Activated CD4-positive, alpha-beta T cell treated with anti-CD3 and anti-CD28 coated beads for 36 hours (primary cell): Measurements from ENCODE around the gene CTNS. TPM values are rescaled to one million over a fixed set of nuclear protein-coding genes. Genes with fewer than 3 reads are reported as not detected.

Experiments
- ATAC-seq: fragments of 200-7000 bp; cut with Tn5 transposase; one replicate; pipeline ENCODE4 v1.10.0; 2021; ENCODE audit warnings: mild to moderate bottlenecking, moderate library complexity
- CTCF ChIA-PET: fragments of 350-600 bp; sonication (Branson Sonifier 250); formaldehyde crosslinking; loops from one replicate; lab custom pipeline; 2021; ENCODE audit warnings: antibody characterized with exemption; lab: Charles Lee
- POLR2A ChIA-PET: fragments of 350-600 bp; sonication (Branson Sonifier 250); formaldehyde crosslinking; loops from one replicate; lab custom pipeline; 2021; ENCODE audit warnings: antibody characterized with exemption, inconsistent platforms; lab: Charles Lee
- DNase-seq: peaks from one replicate; pipeline ENCODE4 v3.0.0-alpha.2; 2020
- H3K27ac Mint-ChIP-seq: one replicate; pipeline ENCODE4 v1.8.0; 2021; ENCODE audit warnings: mixed read lengths
- H3K27me3 Mint-ChIP-seq: one replicate; pipeline ENCODE4 v1.8.0; 2021; ENCODE audit warnings: mixed read lengths
- H3K36me3 Mint-ChIP-seq: one replicate; pipeline ENCODE4 v1.8.0; 2021; ENCODE audit warnings: low read depth, mixed read lengths
- H3K4me1 Mint-ChIP-seq: one replicate; pipeline ENCODE4 v1.8.0; 2021; ENCODE audit warnings: mixed read lengths
- H3K4me3 Mint-ChIP-seq: one replicate; pipeline ENCODE4 v1.8.0; 2021; ENCODE audit warnings: mild to moderate bottlenecking, moderate library complexity, mixed read lengths
- H3K9me3 Mint-ChIP-seq: one replicate; pipeline ENCODE4 v1.8.0; 2021; ENCODE audit warnings: low read depth, mixed read lengths
- intact Hi-C, 2 experiments: fragments of 100-400 bp; cut with DNase I in 1 of 2; cut with micrococcal nuclease in 1 of 2; formaldehyde crosslinking; loops; one replicate each; pipeline versions ENCODE4 v1.14.2 to v1.15.1; 2022 to 2024; cut with DNase I, micrococcal nuclease
- total RNA-seq, 2 experiments: library from RNA; stranded (reverse); gene quantifications; one replicate each; pipeline ENCODE4 v1.2.3, GENCODE V29; 2021

The CTNS gene
- total RNA-seq, 2 experiments from 2014 or later, result 10.1 to 11.1 TPM

DNA sequence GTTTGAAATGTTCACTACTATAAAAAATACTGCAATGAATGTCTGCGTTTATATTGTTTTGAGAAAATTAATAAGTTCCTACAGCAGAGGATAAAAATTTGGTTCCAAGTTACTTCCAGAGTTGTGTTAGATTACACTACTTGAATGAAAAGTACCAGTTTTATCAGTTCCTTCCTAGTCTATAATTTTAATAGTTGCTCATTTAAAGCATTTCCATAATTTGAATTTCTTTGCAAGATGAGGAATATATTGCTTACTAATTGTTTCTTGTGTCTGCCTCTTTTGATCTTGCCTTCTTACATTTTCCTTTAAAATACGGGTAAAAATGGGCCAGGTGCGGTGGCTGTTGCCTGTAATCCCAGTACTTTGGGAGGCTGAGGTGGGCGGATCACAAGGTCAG lies 36.0 kb downstream of the CTNS start:
- CTCF ChIA-PET, result no interaction called here
- Mint-ChIP-seq H3K4me3 (no peak overlapping the region), H3K27me3 (no peaks in the 10 kb centered on the region), H3K9me3 (no peaks in the 10 kb centered on the region), H3K27ac (no peak overlapping the region), H3K4me1 (peaks cover 17% of the 10 kb centered on the region), H3K36me3 (peaks cover 15% of the 10 kb centered on the region)
- POLR2A ChIA-PET, result no interaction called here
- ATAC-seq, result no peak
- intact Hi-C loops, result no loop called here
- DNase-seq, result no peak

- no peak for ATAC-seq
- POLR2A ChIA-PET, result no interaction called here
- H3K4me1 Mint-ChIP-seq, result peaks cover 5% of the 10 kb centered on the region
- H3K27ac Mint-ChIP-seq, result no peak overlapping the region
- H3K9me3 Mint-ChIP-seq, result no peaks in the 10 kb centered on the region
- CTCF ChIA-PET, result interaction anchor here (0.7 to 1.2 kb wide), 2 partner anchors 32 to 62 kb away, joined by 3 read pairs; no protein-coding TSS in a partner anchor
- no peak for DNase-seq
- H3K36me3 Mint-ChIP-seq, result peaks cover 7% of the 10 kb centered on the region
- no peaks in the 10 kb centered on the region for H3K27me3 Mint-ChIP-seq
- intact Hi-C loops, result no loop called here
- no peak overlapping the region for H3K4me3 Mint-ChIP-seq
Measured at GRCh38 chr17:3675886-3676285, 39.3 kb downstream of the CTNS start.

- POLR2A ChIA-PET, result no interaction called here
- CTCF ChIA-PET, result interaction anchor here (1.2 kb wide), 2 partner anchors 56 to 59 kb away, joined by 3 read pairs; no protein-coding TSS in a partner anchor
- intact Hi-C loops, result no loop called here
- Mint-ChIP-seq H3K27ac (no peak overlapping the region), H3K4me1 (peaks cover 9% of the 10 kb centered on the region), H3K36me3 (peaks cover 9% of the 10 kb centered on the region), H3K9me3 (no peaks in the 10 kb centered on the region), H3K4me3 (no peak overlapping the region), H3K27me3 (no peaks in the 10 kb centered on the region)
- ATAC-seq (no peak), DNase-seq (no peak)
Measured at GRCh38 chr17:3678095-3678820, 41.7 kb downstream of the CTNS start.

DNA sequence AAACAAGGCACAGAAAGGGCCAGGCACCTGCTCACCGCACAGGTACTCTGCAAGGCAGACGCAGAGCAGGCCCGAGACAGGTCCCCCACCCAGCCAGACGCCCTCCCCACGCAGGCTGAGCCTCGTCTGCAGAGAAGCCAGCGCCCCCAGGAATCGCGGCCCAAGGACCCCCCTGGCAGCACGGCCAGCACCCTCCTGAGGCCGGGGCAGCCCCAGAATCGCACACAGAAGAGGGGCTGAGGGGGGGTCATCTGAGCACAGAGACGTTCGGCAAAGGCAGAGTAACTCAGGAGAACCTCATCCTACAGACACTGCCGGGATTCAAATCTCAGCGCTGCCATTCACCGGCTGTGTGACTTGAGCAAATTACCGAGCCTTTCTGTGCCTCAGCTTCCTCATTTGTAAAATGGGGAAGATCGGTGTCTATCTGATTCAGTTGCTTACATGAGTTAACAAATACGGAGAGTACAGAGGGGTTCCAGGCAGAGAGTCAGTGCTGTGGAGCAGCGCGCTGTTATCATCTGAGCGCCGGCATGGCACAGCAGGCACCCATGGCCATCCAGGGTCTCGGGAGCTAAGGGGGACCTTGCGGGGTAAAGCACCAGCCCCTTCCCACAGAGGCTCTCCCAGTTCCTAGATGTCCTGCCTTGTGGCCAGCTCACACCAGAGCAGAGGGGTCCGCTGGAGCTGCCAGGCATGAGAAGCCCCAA lies 42.4 kb downstream of the CTNS start:
- no peak for DNase-seq
- no peaks in the 10 kb centered on the region for H3K27me3 Mint-ChIP-seq
- H3K4me3 Mint-ChIP-seq, result no peak overlapping the region
- ChIA-PET POLR2A (no interaction called here), CTCF (interaction anchor here (1.2 kb wide), 2 partner anchors 56 to 59 kb away, joined by 3 read pairs; no protein-coding TSS in a partner anchor)
- intact Hi-C loops, result no loop called here
- peaks cover 9% of the 10 kb centered on the region for H3K36me3 Mint-ChIP-seq
- H3K9me3 Mint-ChIP-seq, result no peaks in the 10 kb centered on the region
- H3K4me1 Mint-ChIP-seq, result peaks cover 10% of the 10 kb centered on the region
- no peak for ATAC-seq
- no peak overlapping the region for H3K27ac Mint-ChIP-seq

GRCh38 chr17:3679531-3680126 lies 43.1 kb downstream of the CTNS start:
- Mint-ChIP-seq H3K4me1 (peaks cover 10% of the 10 kb centered on the region), H3K4me3 (no peak overlapping the region), H3K27me3 (no peaks in the 10 kb centered on the region), H3K36me3 (peaks cover 9% of the 10 kb centered on the region), H3K9me3 (no peaks in the 10 kb centered on the region), H3K27ac (no peak overlapping the region)
- no peak for DNase-seq
- CTCF ChIA-PET, result interaction anchor here (0.7 to 1.2 kb wide), 2 partner anchors 55 to 148 kb away, joined by 3 to 4 read pairs; no protein-coding TSS in a partner anchor
- POLR2A ChIA-PET, result no interaction called here
- intact Hi-C loops, result no loop called here
- ATAC-seq, result no peak

DNA sequence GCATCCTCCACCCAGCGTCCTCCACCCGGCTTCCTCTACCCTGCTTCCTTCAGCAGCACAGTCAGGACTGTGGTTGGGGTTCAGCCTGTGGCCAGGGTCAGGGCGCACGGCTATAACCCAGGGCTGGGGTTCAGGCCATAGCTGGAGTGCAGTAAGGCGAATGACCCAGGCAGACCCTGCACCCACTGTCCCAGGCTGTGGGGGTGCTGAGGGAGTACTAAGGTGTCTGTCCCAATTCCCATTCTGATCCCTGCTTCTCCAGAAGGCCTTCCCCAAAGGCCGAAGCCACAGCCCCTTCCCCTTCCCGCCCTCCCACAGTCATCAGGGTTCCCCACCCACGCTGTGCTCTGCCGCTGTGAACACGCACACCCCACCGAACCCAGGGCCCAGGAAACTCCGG lies 44.5 kb downstream of the CTNS start:
- CTCF ChIA-PET, result no interaction called here

GRCh38 chr17:3681565-3681964 lies 45.0 kb downstream of the CTNS start:
- POLR2A ChIA-PET, result no interaction called here
- Mint-ChIP-seq H3K27ac (no peak overlapping the region), H3K27me3 (no peaks in the 10 kb centered on the region), H3K9me3 (no peaks in the 10 kb centered on the region), H3K4me3 (no peak overlapping the region), H3K4me1 (peaks cover 10% of the 10 kb centered on the region), H3K36me3 (peaks cover 11% of the 10 kb centered on the region)
- CTCF ChIA-PET, result no interaction called here
- intact Hi-C loops, result no loop called here
- DNase-seq, result no peak
- ATAC-seq, result no peak

More for the DNA sequence above, 44.5 kb downstream of the CTNS start:
- H3K27me3 Mint-ChIP-seq, result no peaks in the 10 kb centered on the region
- H3K36me3 Mint-ChIP-seq, result peaks cover 11% of the 10 kb centered on the region
- POLR2A ChIA-PET, result no interaction called here
- H3K4me3 Mint-ChIP-seq, result no peak overlapping the region
- DNase-seq (no peak), ATAC-seq (no peak)
- no peak overlapping the region for H3K27ac Mint-ChIP-seq
- intact Hi-C loops, result no loop called here
- peaks cover 10% of the 10 kb centered on the region for H3K4me1 Mint-ChIP-seq
- no peaks in the 10 kb centered on the region for H3K9me3 Mint-ChIP-seq

DNA sequence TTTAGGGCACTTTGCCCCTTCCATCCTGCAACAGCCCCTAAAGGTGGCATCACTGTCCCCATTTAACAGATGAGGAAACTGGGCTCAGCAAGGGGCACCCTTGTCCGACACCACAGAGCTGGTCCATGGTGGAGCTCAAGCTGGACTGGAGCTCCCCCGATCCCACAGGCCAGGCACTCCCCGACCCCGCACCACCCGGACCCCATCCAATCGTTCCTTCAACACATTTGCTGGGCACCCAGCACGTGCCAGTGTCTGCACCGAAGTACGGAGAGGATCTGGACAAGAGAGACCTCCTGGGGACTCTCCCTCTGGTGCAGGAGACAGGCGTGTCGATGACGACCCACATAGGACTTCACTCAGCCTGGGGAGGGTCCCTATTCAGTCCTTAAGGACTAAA lies 45.5 kb downstream of the CTNS start:
- no peaks in the 10 kb centered on the region for H3K27me3 Mint-ChIP-seq
- H3K4me1 Mint-ChIP-seq, result peaks cover 10% of the 10 kb centered on the region
- H3K27ac Mint-ChIP-seq, result peak overlapping the region; percentile 4
- no peaks in the 10 kb centered on the region for H3K9me3 Mint-ChIP-seq
- peaks cover 11% of the 10 kb centered on the region for H3K36me3 Mint-ChIP-seq
- ATAC-seq, result no peak
- intact Hi-C loops, result loop anchor here (2.0 kb wide), 4 partner anchors 29 to 145 kb away; partner anchors contain the start of gene HASPIN (in 2 of the 2)
- no peak overlapping the region for H3K4me3 Mint-ChIP-seq
- DNase-seq, result no peak
- ChIA-PET CTCF (interaction anchor here (0.6 to 1.9 kb wide), 8 partner anchors 11 to 56 kb away, joined by 3 to 22 read pairs (median 3); partner anchors contain the start of genes HASPIN and P2RX5), POLR2A (no interaction called here)

- H3K4me3 Mint-ChIP-seq, result no peak overlapping the region
- intact Hi-C loops, result loop anchor here (2.0 kb wide), 4 partner anchors 28 to 144 kb away; partner anchors contain the start of gene HASPIN (in 2 of the 2)
- peaks cover 8% of the 10 kb centered on the region for H3K36me3 Mint-ChIP-seq
- ChIA-PET POLR2A (no interaction called here), CTCF (interaction anchor here (0.6 to 1.9 kb wide), 15 partner anchors 13 to 225 kb away, joined by 3 to 22 read pairs (median 3); partner anchors contain the start of genes HASPIN, NCBP3 and P2RX5)
- H3K27ac Mint-ChIP-seq, result peak overlapping the region; percentile 39
- peak; percentile 76 for DNase-seq
- H3K9me3 Mint-ChIP-seq, result no peaks in the 10 kb centered on the region
- H3K4me1 Mint-ChIP-seq, result peaks cover 10% of the 10 kb centered on the region
- no peaks in the 10 kb centered on the region for H3K27me3 Mint-ChIP-seq
- ATAC-seq, result peak; percentile 96
Measured at GRCh38 chr17:3683054-3683511, 46.5 kb downstream of the CTNS start.

DNA sequence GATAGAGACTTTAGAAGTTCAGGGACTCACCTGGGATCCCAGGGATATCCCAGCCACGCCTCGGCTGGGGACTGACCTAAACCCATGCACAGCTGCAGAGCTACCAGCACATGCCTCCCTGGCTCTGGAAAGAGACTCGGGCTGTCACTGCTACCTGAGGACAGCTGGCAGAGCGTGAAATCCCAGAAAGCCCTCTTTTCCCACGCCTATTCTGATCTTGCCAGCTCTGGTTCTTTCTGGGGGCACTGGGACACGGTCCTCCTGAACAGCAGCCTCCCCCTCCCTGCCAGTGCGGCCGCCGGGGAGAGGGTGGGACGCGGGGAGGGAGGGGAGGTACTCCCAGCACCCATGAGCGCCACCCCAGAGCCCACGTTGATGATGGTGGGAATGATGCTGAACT lies 48.6 kb downstream of the CTNS start:
- no peak for ATAC-seq
- Mint-ChIP-seq H3K9me3 (no peaks in the 10 kb centered on the region), H3K27ac (no peak overlapping the region), H3K4me3 (no peak overlapping the region), H3K36me3 (peaks cover 14% of the 10 kb centered on the region), H3K4me1 (peaks cover 10% of the 10 kb centered on the region), H3K27me3 (no peaks in the 10 kb centered on the region)
- intact Hi-C loops, result no loop called here
- CTCF ChIA-PET, result no interaction called here
- no peak for DNase-seq
- POLR2A ChIA-PET, result no interaction called here

- Mint-ChIP-seq H3K4me3 (no peak overlapping the region), H3K4me1 (peaks cover 4% of the 10 kb centered on the region), H3K36me3 (peaks cover 9% of the 10 kb centered on the region), H3K27me3 (no peaks in the 10 kb centered on the region), H3K9me3 (no peaks in the 10 kb centered on the region), H3K27ac (no peak overlapping the region)
- no peak for DNase-seq
- ChIA-PET POLR2A (no interaction called here), CTCF (no interaction called here)
- intact Hi-C loops, result no loop called here
- ATAC-seq, result no peak
Measured at GRCh38 chr17:3688027-3688553, 51.5 kb downstream of the CTNS start.
